Ammon's horn (tissue), 1 donor: ENCODE results near the gene SARM1.

Experiments used
- DNase-seq: peaks from one replicate; pipeline ENCODE4 v3.0.0-alpha.2; 2016; ENCODE audit warnings: low spot score

The SARM1 gene

GRCh38 chr17:28341516-28341915 is 30.0 kb upstream of the SARM1 start:
- no peak for DNase-seq

DNA sequence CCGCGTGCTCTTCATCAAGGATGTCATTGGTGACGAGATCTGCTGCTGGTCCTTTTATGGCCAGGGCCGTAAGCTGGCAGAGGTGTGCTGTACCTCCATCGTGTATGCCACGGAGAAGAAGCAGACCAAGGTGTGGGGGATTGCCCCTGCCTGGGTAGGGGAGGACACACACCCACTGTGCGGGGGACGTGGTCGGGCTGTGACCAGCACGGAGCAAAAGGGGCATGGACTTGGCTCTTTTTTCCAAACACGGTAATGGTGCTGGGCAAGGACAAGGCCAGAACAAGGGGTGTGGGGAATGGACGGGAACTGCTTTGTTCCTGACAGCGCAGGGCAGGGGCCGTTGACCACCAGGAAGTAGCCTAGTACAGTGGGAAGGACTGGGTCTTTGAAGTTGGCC is 29.2 kb upstream of the SARM1 start:
- no peak for DNase-seq

- no peak for DNase-seq
Measured at GRCh38 chr17:28343491-28343932, 28.0 kb upstream of the SARM1 start.

- DNase-seq: no peak
Measured at GRCh38 chr17:28344011-28344410, 27.5 kb upstream of the SARM1 start.

DNA sequence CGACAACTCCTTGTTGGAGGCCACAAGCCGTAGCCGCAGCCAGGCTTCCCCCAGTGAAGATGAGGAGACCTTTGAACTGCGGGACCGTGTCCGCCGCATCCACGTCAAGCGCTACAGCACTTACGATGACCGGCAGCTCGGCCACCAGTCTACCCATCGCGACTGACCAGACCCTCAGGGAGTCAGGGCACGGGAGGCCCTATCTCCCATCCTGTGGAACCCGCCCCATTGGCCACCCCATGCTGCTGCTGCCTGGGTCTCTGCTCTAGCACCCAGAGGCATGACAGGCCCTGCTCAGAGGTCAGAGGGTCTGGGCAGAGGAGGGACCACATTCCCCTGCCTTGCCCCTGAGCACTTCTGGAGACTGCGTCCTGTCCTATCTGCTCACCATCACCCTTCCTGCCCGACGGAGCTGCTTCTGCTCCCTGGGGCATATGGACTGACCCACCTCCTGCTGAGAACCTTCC is 27.0 kb upstream of the SARM1 start:
- DNase-seq: no peak

DNA sequence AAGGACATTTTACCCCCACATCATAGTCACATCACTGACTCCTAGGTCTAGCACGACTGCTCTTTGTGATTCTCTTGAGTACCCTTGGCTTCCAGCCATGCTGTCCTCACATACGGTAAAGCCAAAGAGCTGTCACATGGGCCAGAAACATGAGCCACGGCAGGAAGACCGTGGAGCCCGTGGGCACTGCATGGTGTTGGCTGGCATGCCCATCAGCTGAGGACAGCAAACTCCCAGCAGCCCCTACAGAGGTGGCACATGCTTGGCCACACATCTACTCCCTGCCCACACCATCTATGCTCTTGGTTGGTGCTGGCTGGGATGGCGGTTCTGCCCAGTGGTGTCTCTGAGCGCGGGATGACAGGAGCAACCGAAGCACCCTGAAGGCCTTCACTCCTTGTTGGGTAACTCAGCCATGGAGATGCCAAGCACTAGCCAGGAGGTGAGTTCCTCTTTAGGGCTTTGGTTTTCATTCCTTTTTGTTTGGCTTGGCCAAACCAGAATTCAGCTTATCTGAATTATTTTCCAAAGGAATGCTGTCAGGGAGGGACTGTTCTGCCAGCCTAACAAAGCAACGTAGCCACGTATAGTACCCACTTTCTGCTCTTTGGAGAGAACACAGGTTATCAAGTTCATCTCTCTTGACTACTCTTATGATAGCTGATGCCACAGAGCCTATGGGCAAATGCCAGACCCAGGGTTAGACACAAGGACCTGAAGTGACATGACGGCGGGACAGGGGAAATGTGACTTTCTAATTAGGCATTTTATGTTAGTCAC is 25.9 kb upstream of the SARM1 start:
- DNase-seq: no peak

GRCh38 chr17:28346199-28346580 is 25.3 kb upstream of the SARM1 start:
- DNase-seq: no peak

DNA sequence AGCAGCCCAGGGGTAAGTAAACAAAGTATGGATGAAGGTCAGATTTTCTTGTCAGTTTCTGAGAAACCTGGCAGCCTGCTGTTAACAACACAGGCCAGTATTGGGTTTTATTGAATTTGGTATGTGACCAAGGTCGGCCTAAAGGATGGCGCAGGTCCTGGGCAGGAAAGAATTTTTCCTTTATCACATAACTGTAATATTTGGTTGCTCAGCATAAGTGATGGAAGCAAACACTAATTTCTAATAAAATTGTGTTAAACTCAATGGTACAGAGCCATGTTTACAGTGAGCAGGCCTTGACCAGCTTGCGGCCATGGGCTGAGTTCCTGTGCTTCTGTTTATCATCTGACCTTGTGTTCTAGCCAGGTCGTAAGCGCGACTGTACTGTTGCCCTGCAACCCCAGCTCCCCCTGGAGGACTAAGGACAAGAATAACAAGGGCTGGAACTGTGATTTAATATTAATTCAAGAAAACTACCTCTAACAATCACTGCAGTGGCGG is 24.7 kb upstream of the SARM1 start:
- DNase-seq: no peak

DNA sequence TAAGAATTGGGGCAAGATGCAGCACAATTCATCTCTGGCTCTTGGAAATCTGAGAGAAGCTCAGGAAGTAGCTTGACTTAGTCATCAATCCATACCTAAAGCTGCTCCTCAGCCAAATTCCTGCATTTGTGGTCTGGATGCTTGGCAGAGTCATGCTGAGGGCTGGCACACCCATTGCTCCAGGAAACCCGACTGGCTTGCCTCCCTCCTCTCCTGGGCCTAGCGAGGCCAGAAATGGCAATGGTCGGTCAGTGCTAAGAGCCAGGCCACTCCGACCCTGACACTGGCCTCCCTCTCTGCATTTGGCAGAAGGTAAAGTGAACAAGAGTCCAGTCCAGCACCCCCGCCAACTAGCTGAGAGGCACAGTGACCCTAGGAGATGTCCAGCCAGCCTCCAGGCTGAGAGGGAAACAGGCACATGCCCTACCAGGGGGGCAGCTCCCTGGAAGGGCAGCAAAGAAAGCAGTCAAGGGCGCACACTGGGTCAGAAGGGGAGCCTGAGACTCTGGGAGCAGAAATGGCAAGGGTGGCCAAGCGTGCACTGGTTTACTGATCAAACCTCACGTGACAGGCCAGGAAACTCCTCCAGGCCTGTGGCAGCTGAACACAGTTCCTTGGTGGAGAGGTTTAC is 24.1 kb upstream of the SARM1 start:
- no peak for DNase-seq

- DNase-seq: no peak
Measured at GRCh38 chr17:28348979-28349378, 22.5 kb upstream of the SARM1 start.

DNA sequence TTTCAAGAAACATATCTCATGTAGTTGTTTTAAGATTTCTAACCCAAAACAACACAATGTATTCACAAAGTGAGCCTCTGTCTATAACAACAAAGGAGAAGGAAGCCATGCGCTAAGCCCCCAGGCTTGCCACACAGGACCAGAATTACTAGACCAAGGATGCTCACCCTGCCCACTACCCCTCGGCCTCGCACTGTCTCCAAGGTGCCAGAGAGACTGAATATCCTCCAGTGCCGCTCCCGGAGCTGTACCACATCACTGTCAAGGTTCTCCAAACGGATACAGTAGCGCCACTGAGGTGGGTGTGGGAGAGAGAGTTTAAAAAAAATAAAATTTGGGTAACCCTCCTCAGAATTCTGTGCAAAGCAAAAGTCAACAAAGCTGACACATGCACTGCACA is 21.2 kb upstream of the SARM1 start:
- no peak for DNase-seq

- peak; percentile 93 for DNase-seq
Measured at GRCh38 chr17:28357061-28357900, 14.2 kb upstream of the SARM1 start, which contains the start of gene POLDIP2. Gene POLDIP2, minus strand, starts transcription at chr17:28357527. Its CDS starts 79 bp downstream, at chr17:28357448.

DNA sequence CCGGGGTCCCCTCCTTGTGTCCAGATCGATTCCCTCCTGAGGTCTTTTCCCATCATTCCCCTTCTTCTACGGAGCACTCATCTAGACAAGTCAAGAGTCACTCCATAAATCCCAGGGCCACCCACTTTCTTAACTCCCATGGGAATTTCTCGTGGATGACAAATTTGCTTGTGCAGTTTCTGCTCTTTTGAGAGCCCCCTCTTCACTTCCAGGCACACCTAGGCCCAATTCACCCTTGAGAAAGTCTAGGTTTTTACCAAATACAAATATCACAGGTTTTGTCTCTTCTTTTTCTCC is 13.6 kb upstream of the SARM1 start:
- DNase-seq: no peak

GRCh38 chr17:28363186-28363585 is 8.3 kb upstream of the SARM1 start:
- DNase-seq: no peak

DNA sequence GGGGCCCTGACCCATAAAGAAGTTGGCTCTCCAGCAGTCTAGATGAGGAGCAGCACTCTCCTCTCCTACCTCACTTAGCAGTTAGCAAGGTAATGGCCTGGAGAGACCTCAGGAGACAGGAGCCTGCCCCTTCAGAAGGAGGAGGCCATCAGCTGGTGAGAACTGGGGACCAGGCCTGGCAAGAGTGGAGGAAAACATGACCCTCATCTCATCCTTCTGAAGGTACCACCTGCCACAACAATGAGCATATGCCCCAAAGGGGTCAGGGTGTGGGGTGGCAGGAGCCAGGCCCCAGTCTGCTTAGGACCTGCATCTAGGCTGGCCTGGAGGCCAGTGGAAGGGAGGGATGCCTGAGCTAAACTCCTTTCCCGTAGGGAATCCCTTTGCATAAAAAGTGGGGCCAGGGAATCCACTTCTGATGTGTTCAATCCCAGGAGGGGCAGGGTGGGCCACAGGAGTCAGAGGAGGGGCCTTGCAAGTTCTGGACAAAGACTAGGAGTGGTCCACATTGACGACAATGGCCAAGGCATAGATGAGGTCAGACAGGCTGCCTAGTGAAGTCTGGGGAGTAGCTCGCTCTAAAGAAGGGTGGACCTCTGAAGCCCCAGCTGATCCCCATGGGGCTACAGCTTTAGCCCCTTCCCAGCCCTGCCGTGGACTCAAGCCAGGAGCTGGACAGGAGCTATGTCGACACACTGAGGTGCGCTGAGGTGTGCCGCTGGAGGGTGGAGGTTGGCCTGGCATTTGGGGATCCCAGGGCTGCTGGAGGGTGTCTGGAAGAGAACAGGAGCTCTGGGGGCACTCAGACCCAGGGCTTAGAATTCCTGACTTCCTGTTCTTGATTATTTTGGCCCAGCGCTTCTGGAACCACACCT is 7.5 kb upstream of the SARM1 start:
- DNase-seq: no peak

GRCh38 chr17:28364665-28365363 is 6.7 kb upstream of the SARM1 start, which contains the start of gene SEBOX:
Gene SEBOX, minus strand, starts transcription at chr17:28365199. Its CDS starts 48 bp downstream, at chr17:28365151.
- no peak for DNase-seq

- no peak for DNase-seq
Measured at GRCh38 chr17:28365487-28365886, 6.0 kb upstream of the SARM1 start.

DNA sequence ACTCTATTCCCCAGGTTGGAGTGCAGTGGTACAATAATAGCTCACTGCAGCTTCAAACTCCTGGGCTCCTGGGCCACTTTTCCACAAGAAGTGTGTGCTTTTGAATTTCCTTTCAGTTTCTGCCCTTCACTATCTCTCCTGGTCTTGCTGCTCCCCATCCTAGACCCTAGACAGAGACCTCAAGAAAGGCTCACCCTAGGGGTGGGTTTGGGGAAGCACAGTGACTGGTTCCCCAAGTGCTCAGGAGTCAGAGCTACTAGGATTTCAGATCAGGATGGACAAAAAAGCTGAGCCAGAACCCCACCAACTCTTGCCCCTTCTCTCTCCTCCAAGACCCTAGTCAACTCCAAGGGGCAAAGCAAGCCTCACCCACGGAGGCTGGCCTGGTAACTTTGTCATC is 4.9 kb upstream of the SARM1 start:
- DNase-seq: no peak

DNA sequence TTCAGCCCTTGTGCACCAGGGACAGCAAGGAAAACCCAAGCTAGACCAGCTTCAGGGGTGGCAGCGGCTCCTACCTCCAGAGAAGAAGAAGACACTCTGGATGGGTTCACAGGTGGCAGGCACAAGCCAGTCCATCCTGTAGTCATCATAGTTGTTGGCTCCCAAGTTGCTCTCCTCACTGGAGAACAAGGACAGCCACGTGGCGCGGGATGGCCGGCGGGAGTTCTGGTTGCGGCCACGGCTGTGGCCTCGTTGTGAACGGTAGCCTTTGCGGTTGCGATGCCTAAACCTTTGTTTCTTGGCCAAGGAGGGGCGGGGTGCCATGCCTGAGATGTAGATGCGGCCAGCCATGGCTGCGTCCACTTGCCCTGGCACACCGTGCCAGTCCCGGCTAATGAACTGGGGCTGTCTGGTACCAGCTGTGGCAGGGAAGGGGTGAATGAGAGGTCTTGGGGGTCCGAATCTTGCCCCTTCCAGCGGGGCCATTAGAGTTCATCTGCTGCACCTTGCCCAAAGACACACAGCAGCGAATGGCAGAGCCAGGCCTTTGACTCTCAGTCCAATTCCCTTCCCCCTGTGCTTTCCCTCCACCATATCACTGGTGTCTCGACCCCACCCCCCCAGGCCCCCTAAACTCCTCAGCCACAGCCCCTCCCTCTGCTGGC is 3.7 kb upstream of the SARM1 start:
- no peak for DNase-seq

DNA sequence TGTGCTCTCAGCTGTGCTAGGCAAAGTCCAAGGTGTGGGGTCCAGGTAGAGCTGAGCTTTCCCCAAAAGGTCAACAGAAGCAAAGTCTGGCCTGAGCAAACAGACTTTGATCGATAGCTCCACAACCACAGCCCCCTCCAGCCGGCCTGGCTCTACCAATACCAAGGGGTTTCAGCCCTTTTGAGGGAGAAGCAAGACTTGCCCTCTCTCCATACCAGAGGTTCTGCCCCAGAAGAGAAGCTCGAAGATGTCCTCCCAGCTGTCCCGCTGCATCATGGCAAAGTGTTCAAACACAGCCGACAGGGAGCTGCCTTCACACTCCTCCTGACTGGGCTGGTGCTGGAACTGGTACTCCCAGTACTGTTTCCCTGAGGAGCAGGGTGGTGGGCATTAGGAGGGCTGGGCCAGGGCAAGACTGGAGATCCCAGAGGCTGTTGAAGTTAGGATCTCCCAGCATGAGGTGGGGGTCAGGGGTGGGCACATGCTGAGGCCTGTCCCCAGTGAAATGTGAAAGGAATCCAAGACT is 3.1 kb upstream of the SARM1 start:
- DNase-seq: no peak
